8988T (cell line): ENCODE data around the gene TRIP10.
"Not testable (repeated sequence)": the region's sequence is repeated elsewhere in the genome, so short reads cannot be mapped to it uniquely, and the experiment has no call there.

Experiments used
- DNase-seq: peaks from one replicate; pipeline ENCODE4 v3.0.0; 2011

TRIP10 gene

DNA sequence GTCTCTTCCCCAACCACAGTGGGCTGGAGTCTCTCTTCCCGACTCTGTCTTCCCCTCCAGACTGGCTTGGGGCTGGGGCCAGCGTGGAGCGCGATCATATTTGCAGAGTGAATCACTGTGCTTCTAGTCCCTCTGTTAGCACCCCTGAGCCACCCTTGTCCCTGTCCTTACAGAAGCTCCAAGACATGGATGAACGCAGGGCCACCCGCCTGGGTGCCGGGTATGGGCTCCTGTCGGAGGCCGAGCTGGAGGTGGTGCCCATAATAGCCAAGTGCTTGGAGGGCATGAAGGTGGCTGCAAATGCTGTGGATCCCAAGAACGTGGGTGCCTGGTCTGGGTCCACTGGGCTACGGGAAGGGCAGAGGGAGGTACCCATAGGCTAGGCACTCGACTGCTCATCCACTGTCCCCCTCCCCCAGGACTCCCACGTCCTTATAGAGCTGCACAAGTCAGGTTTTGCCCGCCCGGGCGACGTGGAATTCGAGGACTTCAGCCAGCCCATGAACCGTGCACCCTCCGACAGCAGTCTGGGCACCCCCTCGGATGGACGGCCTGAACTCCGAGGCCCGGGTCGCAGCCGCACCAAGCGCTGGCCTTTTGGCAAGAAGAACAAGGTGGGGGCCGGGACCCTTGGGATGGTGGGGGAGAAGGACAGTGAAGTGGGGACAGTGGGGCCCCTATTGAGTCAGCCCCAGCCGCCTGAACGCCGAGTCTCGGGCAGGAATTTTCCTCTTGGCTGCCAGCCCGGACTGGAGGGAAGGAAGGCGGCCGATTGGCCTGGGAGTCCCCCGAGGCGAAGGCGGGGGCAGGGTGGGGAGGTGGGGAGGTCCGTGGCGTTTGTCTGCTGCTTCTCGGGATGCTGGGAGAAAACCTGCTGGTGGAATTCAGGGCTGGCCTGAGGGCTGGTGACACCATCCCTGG lies 5.2 kb downstream of the TRIP10 start:
- peak; percentile 75 for DNase-seq

- DNase-seq: no peak
These were observed 6.5 kb downstream of the TRIP10 start for GRCh38 chr19:6745965-6746364.

DNA sequence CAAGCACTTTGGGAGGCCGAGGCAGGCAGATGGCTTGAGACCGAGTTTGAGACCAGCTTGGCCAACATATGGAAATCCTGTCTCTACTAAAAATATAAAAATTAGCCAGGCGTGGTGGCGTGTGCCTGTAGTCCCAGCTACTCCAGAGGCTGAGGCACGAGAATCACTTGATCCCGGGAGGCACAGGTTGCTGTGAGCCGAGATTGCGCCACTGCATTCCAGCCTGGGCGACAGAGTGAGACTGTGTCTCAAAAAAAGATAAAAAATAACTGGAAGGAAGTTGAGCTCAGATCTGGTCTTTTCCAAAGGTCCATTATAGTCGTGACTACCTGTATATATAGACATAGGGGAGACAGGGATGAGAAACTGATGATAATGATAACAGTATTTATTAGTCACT lies 9.1 kb downstream of the TRIP10 start:
- DNase-seq: not testable (repeated sequence)

- DNase-seq: no peak
These were observed 10.6 kb downstream of the TRIP10 start for GRCh38 chr19:6750062-6750461.

DNA sequence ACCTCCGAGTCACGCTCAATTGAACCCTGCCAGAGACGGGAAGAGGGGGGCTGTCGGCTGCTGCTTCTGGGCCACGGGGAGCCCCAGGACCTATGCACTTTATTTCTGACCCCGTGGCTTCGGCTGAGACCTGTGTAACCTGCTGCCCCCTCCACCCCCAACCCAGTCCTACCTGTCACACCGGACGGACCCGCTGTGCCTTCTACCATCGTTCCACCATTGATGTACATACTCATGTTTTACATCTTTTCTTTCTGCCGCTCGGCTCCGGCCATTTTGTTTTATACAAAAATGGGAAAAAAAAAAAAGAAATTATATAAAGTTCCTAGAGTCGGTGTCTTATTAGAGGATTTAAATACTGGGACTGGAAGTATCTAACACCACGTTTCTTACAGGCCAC lies 11.7 kb downstream of the TRIP10 start:
- DNase-seq: no peak

- no peak for DNase-seq
These were observed 13.0 kb downstream of the TRIP10 start for GRCh38 chr19:6752256-6753177.

DNA sequence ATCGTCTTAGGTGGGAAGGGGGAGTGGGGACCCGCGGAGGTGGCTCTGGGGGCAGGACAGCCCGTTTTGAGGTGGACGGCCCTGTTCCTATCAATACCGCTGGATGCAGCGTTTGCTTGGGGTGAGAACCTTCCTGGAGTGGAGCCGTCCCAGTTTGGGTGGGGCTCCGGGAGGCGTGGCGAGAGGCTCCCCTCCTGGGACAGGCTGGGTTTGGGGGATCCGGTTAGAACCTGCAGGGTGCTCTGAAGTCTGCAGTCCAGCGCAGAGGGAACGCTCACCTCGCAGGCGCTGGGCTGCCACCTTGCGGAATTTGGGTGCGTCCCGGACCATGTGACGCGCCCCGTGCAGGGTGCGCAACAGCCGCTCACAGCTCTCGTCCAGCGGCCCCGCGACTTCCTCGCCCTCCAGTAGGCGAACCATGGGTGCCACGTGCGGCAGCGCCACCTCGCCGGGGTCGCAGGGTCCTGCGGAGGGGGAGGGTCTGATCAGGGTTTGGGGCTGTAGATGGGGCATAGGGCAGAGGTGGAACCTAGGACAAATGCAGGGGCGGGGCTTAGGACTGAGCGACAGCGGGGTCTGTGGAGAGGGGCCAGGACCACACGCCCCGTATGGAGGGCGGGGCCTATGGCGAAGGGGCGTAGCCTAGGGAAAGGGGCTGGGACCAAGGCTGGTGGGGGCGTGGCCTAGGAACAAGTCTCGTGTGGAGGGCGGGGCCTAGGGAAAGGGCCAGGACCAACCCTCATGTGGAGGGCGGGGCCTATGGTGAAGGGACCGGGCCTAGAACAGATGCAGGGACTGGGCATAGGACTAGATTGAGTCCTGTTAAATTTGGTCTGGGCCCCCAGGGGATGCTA lies 13.9 kb downstream of the TRIP10 start:
- peak; percentile 91 for DNase-seq

DNA sequence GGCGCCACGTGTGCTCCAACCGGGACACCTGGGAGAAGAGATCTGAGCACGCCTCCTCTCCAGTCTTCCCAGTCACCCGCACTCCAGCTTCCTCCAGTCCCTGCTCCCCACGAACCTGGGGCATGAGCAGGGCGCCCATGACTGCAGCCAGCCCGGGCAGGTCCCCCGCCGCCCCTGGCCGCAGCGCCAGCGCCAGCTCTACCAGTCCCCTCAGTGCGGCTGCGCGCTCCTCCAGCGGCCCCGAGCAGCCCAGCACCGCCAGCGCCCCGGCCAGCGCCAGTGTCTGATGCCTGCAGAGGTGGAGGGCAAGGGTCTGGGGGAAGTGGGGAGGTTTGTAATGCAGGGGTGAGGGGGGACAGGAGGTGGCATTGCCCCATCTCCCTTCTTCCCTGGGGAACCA lies 14.7 kb downstream of the TRIP10 start:
- no peak for DNase-seq

DNA sequence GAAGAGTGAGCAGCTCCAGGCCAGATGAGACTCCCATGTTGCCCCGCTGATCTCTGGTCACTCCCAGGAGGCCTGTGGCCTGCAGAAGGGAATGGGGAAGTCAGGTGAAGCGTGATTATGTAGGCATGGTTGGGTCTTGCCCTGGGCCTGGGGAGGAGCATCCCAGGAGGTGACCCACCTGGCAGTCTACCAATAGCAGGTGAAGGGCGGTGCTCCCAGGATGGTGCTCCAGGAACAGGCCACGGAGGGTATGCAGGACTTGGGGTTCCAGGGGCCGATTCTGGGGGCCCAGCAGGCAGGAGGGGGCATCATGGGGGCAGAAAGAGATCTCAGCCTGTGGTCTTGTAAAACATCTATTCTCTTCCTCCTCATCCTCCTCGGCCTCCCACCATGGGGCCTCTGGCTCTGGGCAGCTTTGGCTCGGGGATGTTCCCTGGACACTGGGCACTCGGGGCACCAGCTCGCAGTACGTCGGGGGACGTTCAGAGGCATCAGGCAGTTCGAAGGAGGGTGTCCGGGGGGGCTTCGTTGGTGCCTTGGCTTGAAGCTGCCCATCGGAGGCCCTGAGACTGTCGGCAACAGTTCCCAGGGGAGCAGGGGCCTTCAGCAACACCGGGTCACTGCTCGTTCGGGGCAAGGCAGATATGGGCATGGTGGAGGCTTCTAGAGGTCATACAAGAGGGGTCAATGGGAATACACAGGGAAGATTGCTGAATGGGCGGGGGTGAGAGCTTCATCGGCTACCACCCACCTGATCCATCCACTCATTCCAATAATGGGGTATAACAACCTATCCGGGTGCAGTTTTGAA lies 15.4 kb downstream of the TRIP10 start:
- DNase-seq: no peak

DNA sequence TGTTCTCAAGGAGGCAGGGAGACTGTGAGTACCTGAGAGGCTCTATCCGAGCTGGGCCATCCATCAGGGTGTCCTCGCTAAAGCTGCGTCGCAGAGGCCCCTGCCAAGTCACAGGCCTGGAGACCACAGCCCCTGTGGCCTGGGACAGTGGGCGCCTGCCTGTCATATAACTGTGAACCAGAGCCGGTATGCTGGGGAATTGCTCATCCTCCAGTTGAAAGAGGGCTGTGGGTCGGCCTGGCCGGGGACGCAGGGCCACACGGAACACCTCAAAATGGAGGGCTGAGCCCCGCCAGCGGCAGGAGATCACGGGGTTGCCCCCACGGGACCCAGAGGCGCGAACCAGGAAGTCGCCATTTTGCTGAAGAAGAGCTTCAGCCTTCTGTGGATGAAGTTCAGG lies 21.1 kb downstream of the TRIP10 start:
- no peak for DNase-seq

GRCh38 chr19:6761053-6761676 lies 21.7 kb downstream of the TRIP10 start:
- DNase-seq: no peak

GRCh38 chr19:6762253-6762797 lies 22.8 kb downstream of the TRIP10 start:
- DNase-seq: not testable (repeated sequence)

DNA sequence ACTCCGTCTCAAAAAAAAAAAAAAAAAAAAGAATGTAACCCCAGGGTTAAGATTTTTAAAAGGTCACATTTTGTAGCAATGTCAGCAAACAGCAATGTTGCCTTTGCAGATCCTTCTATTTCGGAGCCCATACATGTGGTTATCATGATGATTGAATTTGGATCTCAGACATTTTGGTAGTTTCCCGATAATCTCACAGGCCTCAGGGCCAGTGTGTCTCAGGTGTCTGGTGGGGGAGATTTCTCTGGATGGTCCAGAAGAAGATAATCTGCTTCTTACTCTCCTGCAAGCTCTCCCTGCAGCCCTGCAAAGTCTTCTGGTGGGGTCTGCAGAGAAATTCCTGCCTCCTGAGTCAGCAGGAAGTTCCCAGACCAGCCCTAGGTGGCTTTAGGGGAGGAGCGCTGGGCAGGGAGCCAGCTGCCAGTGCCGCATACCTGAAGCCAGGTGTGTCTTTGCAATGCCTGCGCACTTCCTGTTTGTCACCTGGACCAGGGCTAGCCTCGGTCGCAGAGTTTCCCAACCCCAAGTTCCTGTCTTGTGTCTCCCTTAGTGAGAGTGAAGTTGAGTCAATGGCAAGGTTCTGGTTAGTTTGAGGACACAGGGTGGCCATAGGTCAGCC lies 26.4 kb downstream of the TRIP10 start:
- DNase-seq: no peak

GRCh38 chr19:6766357-6767080 lies 27.0 kb downstream of the TRIP10 start:
- DNase-seq: no peak

GRCh38 chr19:6767081-6767356 lies 27.5 kb downstream of the TRIP10 start:
- DNase-seq: no peak

DNA sequence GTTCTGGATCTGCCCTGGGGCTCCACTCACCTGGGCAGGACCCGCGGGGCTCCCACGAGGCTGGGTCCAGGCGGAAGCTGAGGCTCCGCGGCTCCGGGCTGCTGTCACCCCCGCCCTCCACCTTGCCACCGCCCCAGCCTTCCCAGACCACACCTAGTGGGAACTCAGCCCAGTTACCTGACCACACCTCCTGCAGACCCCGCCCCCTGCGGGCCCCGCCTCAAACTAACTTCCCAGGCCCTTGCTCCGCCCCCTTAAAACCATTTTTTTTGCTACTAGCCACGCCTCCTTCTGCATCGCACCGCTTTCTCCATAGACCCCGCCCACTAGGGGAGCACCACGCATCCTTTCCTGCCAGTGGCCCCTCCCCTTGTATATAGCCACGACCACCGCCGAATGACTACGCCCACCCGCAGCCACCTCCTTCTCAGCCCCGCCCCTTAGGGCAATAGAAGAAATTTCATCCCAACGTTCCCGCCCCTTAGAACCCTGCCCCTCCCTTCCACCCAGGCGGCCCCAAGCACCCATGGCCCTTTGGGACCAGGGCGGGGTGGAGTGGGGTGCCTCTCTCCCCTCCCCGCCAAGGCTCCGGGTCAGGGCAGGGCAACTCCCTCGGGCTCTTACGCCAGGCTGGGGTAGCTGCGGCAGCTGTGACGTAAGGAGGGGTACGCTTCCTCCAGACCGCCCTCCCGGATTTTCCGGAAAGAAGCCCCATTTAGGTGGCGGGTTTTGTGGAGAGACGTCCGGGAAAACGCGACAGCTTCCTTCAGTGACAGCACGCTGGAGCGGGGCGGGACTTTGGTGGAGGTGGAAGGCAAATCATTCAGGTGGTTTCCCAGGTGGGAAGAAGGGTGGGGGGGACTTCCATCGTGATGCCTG lies 28.1 kb downstream of the TRIP10 start, which contains the start of gene SH2D3A:
TSS of gene SH2D3A (minus strand) at position 79 of the 879 bp plus-strand sequence. CDS start 3,687 bp downstream, outside the sequence.
- DNase-seq: peak; percentile 37

DNA sequence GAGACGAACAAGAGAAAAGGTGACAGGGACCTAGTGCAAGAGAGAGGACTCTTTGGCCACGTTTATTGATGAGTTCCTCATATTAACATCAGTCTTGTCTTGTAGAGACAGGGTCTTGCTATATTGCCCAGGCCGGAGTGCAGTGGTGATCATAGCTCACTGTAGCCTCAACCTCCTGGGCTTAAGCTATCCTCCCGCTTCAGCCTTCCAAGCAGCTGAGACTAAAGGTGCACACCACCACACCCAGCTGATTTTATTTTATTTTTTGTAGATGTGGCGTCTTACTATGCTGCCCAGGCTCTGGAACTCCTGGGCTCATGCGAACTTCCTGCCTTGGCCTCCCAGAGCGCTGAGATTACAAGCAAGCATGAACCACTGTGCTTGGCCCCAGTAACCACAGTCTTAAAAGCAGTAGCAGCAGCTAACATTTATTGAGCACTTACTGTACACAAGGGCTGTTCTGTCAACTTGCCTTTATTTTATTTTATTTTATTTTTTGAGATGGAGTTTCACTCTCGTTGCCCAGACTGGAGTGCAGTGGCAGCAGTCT lies 28.8 kb downstream of the TRIP10 start:
- no peak for DNase-seq

DNA sequence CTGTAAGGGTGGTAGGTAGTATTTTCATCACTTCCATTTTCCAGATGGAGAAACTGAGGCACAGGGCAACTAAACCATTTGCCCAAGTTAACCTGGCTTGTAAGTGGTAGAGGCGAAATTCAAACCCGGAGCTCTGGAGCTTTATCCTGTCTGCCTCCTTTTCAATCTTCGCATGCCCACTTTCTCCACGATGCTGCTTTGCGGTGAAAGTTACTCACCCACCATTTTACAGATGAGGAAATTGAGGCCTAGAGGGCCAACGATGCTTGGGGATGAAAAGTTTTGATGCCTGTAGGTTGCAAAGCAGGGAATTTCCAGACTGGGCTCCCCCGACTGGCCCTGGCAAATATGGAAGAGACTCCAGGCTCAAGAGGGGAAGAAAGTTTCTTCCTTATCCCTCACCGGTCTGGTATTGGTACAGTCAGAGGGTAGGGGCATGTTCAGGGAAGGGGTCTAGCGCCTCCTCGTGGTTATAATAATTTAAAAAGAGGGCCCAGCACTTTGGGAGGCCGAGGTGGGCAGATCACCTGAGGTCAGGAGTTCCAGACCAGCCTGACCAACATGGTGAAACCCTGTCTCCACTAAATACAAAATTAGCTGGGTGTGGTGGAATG lies 29.6 kb downstream of the TRIP10 start:
- DNase-seq: no peak
